ENCODE results near the gene CABP4. TPM values are rescaled to one million over a fixed set of nuclear protein-coding genes. Genes with fewer than 3 reads are reported as not detected.

CABP4 gene
- total RNA-seq, 1 donor from 2014 or later, result 0.35 TPM

- Mint-ChIP-seq H3K4me3 (ENCODE audit: unreplicated experiment) (peak overlapping the region; percentile 56), H3K36me3 (ENCODE audit: unreplicated experiment) (no peaks in the 10 kb centered on the region), H3K9me3 (ENCODE audit: unreplicated experiment) (no peaks in the 10 kb centered on the region), H3K4me1 (ENCODE audit: unreplicated experiment) (peaks cover 21% of the 10 kb centered on the region), H3K27me3 (ENCODE audit: unreplicated experiment) (no peaks in the 10 kb centered on the region), H3K27ac (ENCODE audit: unreplicated experiment) (peak overlapping the region; percentile 27)
- no peak for DNase-seq (ENCODE audit: extremely low spot score, unreplicated experiment)
- TF ChIP-seq, protein P1, sequence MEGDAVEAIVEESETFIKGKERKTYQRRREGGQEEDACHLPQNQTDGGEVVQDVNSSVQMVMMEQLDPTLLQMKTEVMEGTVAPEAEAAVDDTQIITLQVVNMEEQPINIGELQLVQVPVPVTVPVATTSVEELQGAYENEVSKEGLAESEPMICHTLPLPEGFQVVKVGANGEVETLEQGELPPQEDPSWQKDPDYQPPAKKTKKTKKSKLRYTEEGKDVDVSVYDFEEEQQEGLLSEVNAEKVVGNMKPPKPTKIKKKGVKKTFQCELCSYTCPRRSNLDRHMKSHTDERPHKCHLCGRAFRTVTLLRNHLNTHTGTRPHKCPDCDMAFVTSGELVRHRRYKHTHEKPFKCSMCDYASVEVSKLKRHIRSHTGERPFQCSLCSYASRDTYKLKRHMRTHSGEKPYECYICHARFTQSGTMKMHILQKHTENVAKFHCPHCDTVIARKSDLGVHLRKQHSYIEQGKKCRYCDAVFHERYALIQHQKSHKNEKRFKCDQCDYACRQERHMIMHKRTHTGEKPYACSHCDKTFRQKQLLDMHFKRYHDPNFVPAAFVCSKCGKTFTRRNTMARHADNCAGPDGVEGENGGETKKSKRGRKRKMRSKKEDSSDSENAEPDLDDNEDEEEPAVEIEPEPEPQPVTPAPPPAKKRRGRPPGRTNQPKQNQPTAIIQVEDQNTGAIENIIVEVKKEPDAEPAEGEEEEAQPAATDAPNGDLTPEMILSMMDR (IDR thresholded peaks at IDR 0.05), result no peak
Observed at GRCh38 chr11:67420147-67420645, 35.0 kb upstream of the CABP4 start.

- no peaks in the 10 kb centered on the region for H3K36me3 Mint-ChIP-seq (ENCODE audit: unreplicated experiment)
- no peaks in the 10 kb centered on the region for H3K27me3 Mint-ChIP-seq (ENCODE audit: unreplicated experiment)
- peaks cover 21% of the 10 kb centered on the region for H3K4me1 Mint-ChIP-seq (ENCODE audit: unreplicated experiment)
- H3K27ac Mint-ChIP-seq (ENCODE audit: unreplicated experiment), result peak overlapping the region; percentile 76
- DNase-seq (ENCODE audit: extremely low spot score, unreplicated experiment), result peak; percentile 97
- TF ChIP-seq, protein P1 (IDR thresholded peaks at IDR 0.05), result no peak
- no peaks in the 10 kb centered on the region for H3K9me3 Mint-ChIP-seq (ENCODE audit: unreplicated experiment)
- peak overlapping the region; percentile 70 for H3K4me3 Mint-ChIP-seq (ENCODE audit: unreplicated experiment)
Observed at GRCh38 chr11:67420646-67421429, 34.3 kb upstream of the CABP4 start.

DNA sequence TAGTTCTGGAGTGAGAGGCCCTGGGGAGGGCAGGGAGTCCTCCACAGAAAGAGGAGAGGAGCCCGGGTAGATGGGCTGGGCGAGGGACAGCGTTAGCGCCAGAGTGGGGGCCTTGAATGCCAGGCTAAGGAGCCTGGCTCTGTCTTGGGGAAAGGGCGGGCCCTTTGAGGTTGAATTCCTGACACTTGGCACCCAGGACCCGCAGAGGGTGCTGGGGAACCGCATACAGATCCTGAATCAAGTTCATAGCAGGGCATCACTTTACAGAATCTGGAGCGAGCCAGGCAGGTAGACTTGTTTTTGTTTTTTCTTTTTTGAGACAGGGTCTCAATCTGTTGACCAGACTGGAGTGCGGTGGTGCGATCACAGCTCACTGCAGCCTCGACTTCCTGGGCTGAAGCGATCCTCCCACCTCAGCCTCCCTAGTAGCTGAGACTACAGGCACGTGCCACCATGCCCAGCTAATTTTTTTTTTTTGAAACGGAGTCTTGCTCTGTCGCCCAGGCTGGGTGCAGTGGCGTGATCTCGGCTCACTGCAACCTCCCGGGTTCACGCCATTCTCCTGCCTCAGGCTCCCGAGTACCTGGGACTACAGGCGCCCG lies 33.6 kb upstream of the CABP4 start:
- TF ChIP-seq, protein P1 (IDR thresholded peaks at IDR 0.05), result no peak
- no peak for DNase-seq (ENCODE audit: extremely low spot score, unreplicated experiment)
- Mint-ChIP-seq H3K36me3 (ENCODE audit: unreplicated experiment) (no peaks in the 10 kb centered on the region), H3K4me1 (ENCODE audit: unreplicated experiment) (peaks cover 15% of the 10 kb centered on the region), H3K27ac (ENCODE audit: unreplicated experiment) (peak overlapping the region; percentile 76), H3K9me3 (ENCODE audit: unreplicated experiment) (no peaks in the 10 kb centered on the region), H3K4me3 (ENCODE audit: unreplicated experiment) (peak overlapping the region; percentile 70), H3K27me3 (ENCODE audit: unreplicated experiment) (no peaks in the 10 kb centered on the region)

DNA sequence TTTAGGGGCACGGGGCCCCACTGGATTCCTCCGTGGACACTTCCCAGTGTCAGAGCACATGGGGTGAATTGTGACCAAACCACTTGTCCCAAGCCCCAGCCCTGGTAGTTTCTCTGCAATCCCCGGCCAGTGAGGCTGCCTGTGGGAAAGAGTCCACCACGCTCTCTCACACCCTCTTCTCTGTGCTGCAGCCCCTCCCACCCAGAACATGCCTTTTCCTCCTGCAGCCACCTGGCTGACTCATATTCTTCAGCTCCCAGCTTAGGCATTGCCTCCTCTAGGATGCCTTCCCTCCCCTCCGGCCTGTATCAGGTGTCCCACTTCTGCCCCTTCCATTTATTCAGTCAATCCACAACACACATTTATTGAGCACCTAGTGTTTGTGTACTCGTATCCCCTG lies 32.3 kb upstream of the CABP4 start:
- H3K27me3 Mint-ChIP-seq (ENCODE audit: unreplicated experiment), result no peaks in the 10 kb centered on the region
- no peak for DNase-seq (ENCODE audit: extremely low spot score, unreplicated experiment)
- peaks cover 12% of the 10 kb centered on the region for H3K4me1 Mint-ChIP-seq (ENCODE audit: unreplicated experiment)
- H3K36me3 Mint-ChIP-seq (ENCODE audit: unreplicated experiment), result no peaks in the 10 kb centered on the region
- TF ChIP-seq, protein P1 (IDR thresholded peaks at IDR 0.05), result no peak
- H3K27ac Mint-ChIP-seq (ENCODE audit: unreplicated experiment), result no peak overlapping the region
- no peak overlapping the region for H3K4me3 Mint-ChIP-seq (ENCODE audit: unreplicated experiment)
- H3K9me3 Mint-ChIP-seq (ENCODE audit: unreplicated experiment), result no peaks in the 10 kb centered on the region

GRCh38 chr11:67423466-67423865 lies 31.7 kb upstream of the CABP4 start:
- TF ChIP-seq, protein P1 (IDR thresholded peaks at IDR 0.05), result no peak

More at GRCh38 chr11:67423466-67423865, 31.7 kb upstream of the CABP4 start:
- Mint-ChIP-seq H3K4me3 (ENCODE audit: unreplicated experiment) (no peak overlapping the region), H3K27ac (ENCODE audit: unreplicated experiment) (no peak overlapping the region), H3K9me3 (ENCODE audit: unreplicated experiment) (no peaks in the 10 kb centered on the region), H3K36me3 (ENCODE audit: unreplicated experiment) (no peaks in the 10 kb centered on the region), H3K4me1 (ENCODE audit: unreplicated experiment) (peaks cover 13% of the 10 kb centered on the region), H3K27me3 (ENCODE audit: unreplicated experiment) (no peaks in the 10 kb centered on the region)
- DNase-seq (ENCODE audit: extremely low spot score, unreplicated experiment), result no peak

Measured in osteocyte (in vitro differentiated cells).